SK-N-SH (cell line): ENCODE data around the gene IGHMBP2. TPM values are rescaled to one million over a fixed set of nuclear protein-coding genes. Genes with fewer than 3 reads are reported as not detected.

Experiments used
- CTCF ChIA-PET: fragments of 300-600, 350-600 bp; formaldehyde crosslinking; extraction: SDS; loops from one replicate; lab custom pipeline; 2021; lab: Yijun Ruan, JAX
- POLR2A ChIA-PET: fragments of 350-600 bp; sonication (Branson Sonifier 250); formaldehyde crosslinking; extraction: SDS; loops from one replicate; lab custom pipeline; 2020; ENCODE audit warnings: antibody characterized with exemption, inconsistent platforms; lab: Yijun Ruan, JAX
- DNase-seq: peaks from one replicate; pipeline ENCODE4 v3.0.0; 2012
- H2AFZ ChIP-seq: fragments of 200-600 bp; sonication (generic); 2 replicates; pipeline ENCODE4 v1.8.1; 2016; ENCODE audit warnings: antibody characterized with exemption, mild to moderate bottlenecking, low read depth
- H3F3A ChIP-seq: fragments of 200-600 bp; sonication (generic); replicated peaks from 2 replicates; pipeline ENCODE3; 2016; ENCODE audit warnings: antibody characterized with exemption, mild to moderate bottlenecking; ENCODE audit not compliant: insufficient read depth
- H3K27ac ChIP-seq, 2 experiments: fragments of 200-500 bp in 1 of 2; fragments of 200-600 bp in 1 of 2; sonication (Bioruptor generic) in 1 of 2; sonication (generic), shearing (Covaris generic) in 1 of 2; 2 replicates each; pipeline versions ENCODE4 v1.5.1 to v1.6.1; 2014 to 2016; ENCODE audit warnings: low read depth in 2 of 2, inconsistent platforms in 1 of 2, low read length in 1 of 2, mild to moderate bottlenecking in 1 of 2, mixed read lengths in 1 of 2
- H3K27me3 ChIP-seq: fragments of 200-600 bp; sonication (generic), shearing (Covaris generic); 2 replicates; pipeline ENCODE4 v1.6.1; 2016; ENCODE audit warnings: mixed run types; ENCODE audit not compliant: insufficient read depth
- H3K36me3 ChIP-seq, 2 experiments: fragments of 200-500 bp in 1 of 2; fragments of 200-600 bp in 1 of 2; sonication (Bioruptor generic) in 1 of 2; sonication (generic) in 1 of 2; replicated peaks in 1 of 2; 2 replicates each; pipeline versions ENCODE3 to v1.5.1; 2014 to 2016; ENCODE audit warnings: low read length in 1 of 2, mild to moderate bottlenecking in 1 of 2; ENCODE audit not compliant: insufficient read depth in 2 of 2, control insufficient read depth in 1 of 2
- H3K4me1 ChIP-seq, 2 experiments: fragments of 200-500 bp in 1 of 2; fragments of 200-600 bp in 1 of 2; sonication (Bioruptor generic) in 1 of 2; sonication (generic), shearing (Covaris generic) in 1 of 2; 2 replicates each; pipeline versions ENCODE4 v1.5.1 to v1.6.1; 2014 to 2016; ENCODE audit warnings: low read depth in 1 of 2, low read length in 1 of 2, mixed run types in 1 of 2; ENCODE audit not compliant: insufficient read depth in 2 of 2, control insufficient read depth in 1 of 2
- H3K4me2 ChIP-seq: fragments of 200-600 bp; sonication (generic), shearing (Covaris generic); 2 replicates; pipeline ENCODE4 v1.6.1; 2017; ENCODE audit warnings: mixed run types
- H3K4me3 ChIP-seq, 2 experiments: fragments of 200-500 bp in 1 of 2; fragments of 200-600 bp in 1 of 2; sonication (Bioruptor generic) in 1 of 2; sonication (generic), shearing (Covaris generic) in 1 of 2; 2 replicates each; pipeline versions ENCODE4 v1.5.1 to v1.8.1; 2014 to 2016; ENCODE audit warnings: low read depth in 2 of 2, inconsistent platforms in 1 of 2, low read length in 1 of 2, mild to moderate bottlenecking in 1 of 2, mixed read lengths in 1 of 2, moderate library complexity in 1 of 2
- H3K79me2 ChIP-seq: fragments of 200-600 bp; sonication (generic); 2 replicates; pipeline ENCODE4 v1.8.1; 2017; ENCODE audit warnings: mild to moderate bottlenecking; ENCODE audit not compliant: insufficient read depth
- H3K9ac ChIP-seq: fragments of 200-600 bp; sonication (generic); 2 replicates; pipeline ENCODE4 v1.6.1; 2017; ENCODE audit warnings: mixed run types
- H3K9me2 ChIP-seq: fragments of 200-600 bp; sonication (generic); 2 replicates; pipeline ENCODE4 v1.6.1; 2017; ENCODE audit warnings: mixed run types
- H3K9me3 ChIP-seq: fragments of 200-600 bp; sonication (generic); 2 replicates; pipeline ENCODE4 v1.6.1; 2017; ENCODE audit warnings: mixed run types, mild to moderate bottlenecking, moderate library complexity
- H4K20me1 ChIP-seq: fragments of 200-600 bp; sonication (generic); 2 replicates; pipeline ENCODE4 v1.6.1; 2017; ENCODE audit warnings: mild to moderate bottlenecking, mixed run types; ENCODE audit not compliant: insufficient read depth
- ELF1 ChIP-seq: IDR thresholded peaks from 2 replicates; pipeline ENCODE4 v1.4.0; 2012
- FOSL2 ChIP-seq: IDR thresholded peaks from 2 replicates; pipeline ENCODE4 v1.4.0; 2012; ENCODE audit warnings: low read depth, mild to moderate bottlenecking, moderate library complexity, borderline replicate concordance
- FOXM1 ChIP-seq: IDR thresholded peaks from 2 replicates; pipeline ENCODE4 v1.4.0; 2012; ENCODE audit warnings: low read depth, mild to moderate bottlenecking
- GABPA ChIP-seq: IDR thresholded peaks from 2 replicates; pipeline ENCODE4 v1.4.0; 2012; ENCODE audit warnings: low read depth, mild to moderate bottlenecking
- GATA2 ChIP-seq: sonication (generic); formaldehyde crosslinking; IDR thresholded peaks from 2 replicates; pipeline ENCODE4 v1.5.0; 2020; ENCODE audit warnings: mild to moderate bottlenecking, missing genetic modification reagents
- NRF1 ChIP-seq: IDR thresholded peaks from 2 replicates; pipeline ENCODE4 v1.6.1; 2012; ENCODE audit warnings: low read depth, mild to moderate bottlenecking, low read length
- YY1 ChIP-seq: IDR thresholded peaks from 2 replicates; pipeline ENCODE4 v1.4.0; 2012; ENCODE audit warnings: low read depth, mild to moderate bottlenecking
- ZBTB33 ChIP-seq: IDR thresholded peaks from 2 replicates; pipeline ENCODE4 v1.4.0; 2012; ENCODE audit warnings: low read depth, borderline replicate concordance
- WGBS: methylation state at CpG from one replicate; pipeline ENCODE4 v1.1.6; 2017; ENCODE audit warnings: low lambda C conversion rate; 5-methylcytosine and 5-hydroxymethylcytosine counted together
- polyA plus RNA-seq, 3 experiments: library from polyadenylated mRNA; depleted of rRNA; stranded (reverse); fragments of >200 nt; gene quantifications; 2 replicates each; pipeline ENCODE4 v1.2.3, GENCODE V29; 2012
- TF ChIP-seq, protein P1 (sequence below): fragments of 150-350 bp; IDR thresholded peaks from 2 replicates; pipeline ENCODE4 v1.6.1; 2016; ENCODE audit warnings: mild to moderate bottlenecking, low read depth, low read length

IGHMBP2 gene
- polyA plus RNA-seq, 1 of the 3 experiments (the other 2 are of a cell fraction) = 9.0 TPM

GRCh38 chr11:68956547-68957254, 53.0 kb downstream of the IGHMBP2 start:
- CTCF ChIA-PET = interaction anchor here (0.6 to 0.7 kb wide), 3 partner anchors 10 to 748 kb away, joined by 3 read pairs; no protein-coding TSS in a partner anchor
- no peaks in the 10 kb centered on the region for H3K9me2 ChIP-seq
- H3K9ac ChIP-seq = no peak overlapping the region
- WGBS = 84% methylated on average over 8 of the region's 12 CpGs
- H3K4me1 ChIP-seq = peaks cover 0 to 9% of the 10 kb centered on the region in 2 experiments; a peak in 1 of 4 replicates
- H3K79me2 ChIP-seq = no peaks in the 10 kb centered on the region
- POLR2A ChIA-PET = no interaction called here
- no peak for DNase-seq
- no peaks in the 10 kb centered on the region for H4K20me1 ChIP-seq
- TF ChIP-seq FOSL2 = no peak
- TF ChIP-seq ELF1 = no peak
- no peak for TF ChIP-seq GATA2 (CRISPR knock-in tag)
- TF ChIP-seq, all 33 proteins: peak for 0
- Histone ChIP-seq H3K36me3 (no peaks in the 10 kb centered on the region), H3K4me3 (no peak overlapping the region), H3K4me2 (no peak overlapping the region), H2AFZ (no peak overlapping the region), H3F3A (no peaks in the 10 kb centered on the region), H3K27me3 (no peaks in the 10 kb centered on the region), H3K27ac (no peak overlapping the region), H3K9me3 (no peaks in the 10 kb centered on the region)

DNA sequence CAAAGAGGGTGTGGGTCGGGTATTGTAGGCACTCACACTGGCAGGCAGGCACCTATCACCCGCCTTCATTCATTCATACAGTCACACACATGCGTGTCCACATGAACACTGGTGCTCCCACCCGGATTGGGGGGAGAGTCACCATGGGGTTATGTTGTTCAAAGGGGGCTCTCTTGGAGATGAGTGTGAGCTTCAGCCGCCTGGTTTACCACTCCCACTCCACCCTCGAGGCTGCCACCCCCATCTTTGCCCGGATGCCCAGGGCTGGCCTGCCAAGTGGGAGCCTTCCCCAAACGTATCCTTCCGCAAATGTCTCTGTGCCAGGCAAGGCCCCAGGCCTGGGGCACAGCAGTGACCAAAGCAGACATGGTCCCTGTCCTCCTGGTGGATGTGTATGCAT, 54.5 kb downstream of the IGHMBP2 start:
- CTCF ChIA-PET = interaction anchor here (1.7 kb wide), 1 partner anchor 86 kb away, joined by 3 read pairs; no protein-coding TSS in a partner anchor
- 69% methylated on average over 7 of the region's 9 CpGs for WGBS

More for the DNA sequence above, 54.5 kb downstream of the IGHMBP2 start:
- H3K4me3 ChIP-seq = no peak overlapping the region
- TF ChIP-seq FOXM1 (no peak), FOSL2 (no peak), NRF1 (no peak), ZBTB33 (no peak), YY1 (no peak), GABPA (no peak), ELF1 (no peak)
- TF ChIP-seq, protein P1, sequence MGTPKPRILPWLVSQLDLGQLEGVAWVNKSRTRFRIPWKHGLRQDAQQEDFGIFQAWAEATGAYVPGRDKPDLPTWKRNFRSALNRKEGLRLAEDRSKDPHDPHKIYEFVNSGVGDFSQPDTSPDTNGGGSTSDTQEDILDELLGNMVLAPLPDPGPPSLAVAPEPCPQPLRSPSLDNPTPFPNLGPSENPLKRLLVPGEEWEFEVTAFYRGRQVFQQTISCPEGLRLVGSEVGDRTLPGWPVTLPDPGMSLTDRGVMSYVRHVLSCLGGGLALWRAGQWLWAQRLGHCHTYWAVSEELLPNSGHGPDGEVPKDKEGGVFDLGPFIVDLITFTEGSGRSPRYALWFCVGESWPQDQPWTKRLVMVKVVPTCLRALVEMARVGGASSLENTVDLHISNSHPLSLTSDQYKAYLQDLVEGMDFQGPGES = no peak
- H3K79me2 ChIP-seq = no peaks in the 10 kb centered on the region
- H3K27ac ChIP-seq = no peak overlapping the region
- POLR2A ChIA-PET = no interaction called here
- no peaks in the 10 kb centered on the region for H3K36me3 ChIP-seq
- H3K4me1 ChIP-seq = peaks cover 0 to 9% of the 10 kb centered on the region in 2 experiments; a peak in 1 of 4 replicates
- H4K20me1 ChIP-seq = no peaks in the 10 kb centered on the region
- no peak overlapping the region for H3K9ac ChIP-seq
- H3K9me3 ChIP-seq = no peaks in the 10 kb centered on the region
- no peaks in the 10 kb centered on the region for H3K9me2 ChIP-seq
- H2AFZ ChIP-seq = no peak overlapping the region
- H3F3A ChIP-seq = no peaks in the 10 kb centered on the region
- peak; percentile 39 for DNase-seq
- no peak overlapping the region for H3K4me2 ChIP-seq
- H3K27me3 ChIP-seq = no peaks in the 10 kb centered on the region
